ENCODE data around the gene TMEM132C. TPM values are rescaled to one million over a fixed set of nuclear protein-coding genes. Genes with fewer than 3 reads are reported as not detected.

TMEM132C gene
- total and polyA plus RNA-seq, 2 experiments from 2014 or later, result not detected

- no peak for TF ChIP-seq REST (IDR thresholded peaks at IDR 0.05; ENCODE audit: unreplicated experiment)
Observed at GRCh38 chr12:128402486-128403243, 135.7 kb downstream of the TMEM132C start (continued).

DNA sequence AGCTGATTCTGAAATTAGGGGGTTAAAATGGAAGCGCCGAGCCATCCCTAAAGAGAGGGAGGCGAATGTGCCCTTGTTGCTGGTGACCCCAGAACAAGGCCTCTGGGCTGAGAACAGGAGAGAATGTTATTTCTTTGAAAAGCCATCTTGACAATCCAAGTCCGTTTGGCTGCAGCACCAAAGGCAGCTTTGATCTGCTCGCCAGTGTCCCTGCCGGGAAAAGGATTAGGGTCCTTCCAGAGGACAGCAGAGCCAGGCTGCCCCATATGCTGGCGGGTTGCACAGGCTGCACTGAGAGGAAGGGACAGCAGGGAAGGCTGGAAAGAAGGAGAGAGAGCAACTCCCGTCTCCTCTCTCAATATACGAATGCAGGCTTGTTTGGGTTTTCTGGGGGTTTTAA lies 141.7 kb downstream of the TMEM132C start:
- H4K20me1 ChIP-seq (replicated peaks; ENCODE audit: insufficient read depth), result no peaks in the 10 kb centered on the region
- DNase-seq (ENCODE audit: low spot score) (no peak), ATAC-seq (no peak)
- Mint-ChIP-seq H3K27me3 (ENCODE audit: insufficient read depth, low read depth, poor library complexity) (peaks cover 8% of the 10 kb centered on the region), H3K4me3 (no peak overlapping the region), H3K4me1 (no peaks in the 10 kb centered on the region), H3K36me3 (ENCODE audit: low read depth) (peaks cover 63% of the 10 kb centered on the region), H3K9me3 (peaks cover 100% of the 10 kb centered on the region), H3K27ac (no peak overlapping the region)
- no peaks in the 10 kb centered on the region for H3K9me2 ChIP-seq (ENCODE audit: insufficient read depth)
- no peaks in the 10 kb centered on the region for H3K27me3 ChIP-seq (ENCODE audit: insufficient read depth)
- H3K4me1 ChIP-seq (ENCODE audit: insufficient read depth), result no peaks in the 10 kb centered on the region
- no peaks in the 10 kb centered on the region for H3K79me2 ChIP-seq (replicated peaks; ENCODE audit: insufficient read depth)
- no peak overlapping the region for H3K4me2 ChIP-seq
- H3K4me3 ChIP-seq, result no peak overlapping the region
- no peak overlapping the region for H2AFZ ChIP-seq
- no peaks in the 10 kb centered on the region for H3F3A ChIP-seq (replicated peaks; ENCODE audit: low read depth)
- H3K36me3 ChIP-seq (ENCODE audit: insufficient read depth), result peaks cover 8% of the 10 kb centered on the region
- no peak overlapping the region for H3K27ac ChIP-seq (ENCODE audit: low read depth)
- TF ChIP-seq NANOG (IDR thresholded peaks at IDR 0.05; ENCODE audit: borderline replicate concordance), result no peak
- no peak for TF ChIP-seq POLR2AphosphoS5 (IDR thresholded peaks at IDR 0.05; ENCODE audit: low read depth)
- TF ChIP-seq, protein P1, sequence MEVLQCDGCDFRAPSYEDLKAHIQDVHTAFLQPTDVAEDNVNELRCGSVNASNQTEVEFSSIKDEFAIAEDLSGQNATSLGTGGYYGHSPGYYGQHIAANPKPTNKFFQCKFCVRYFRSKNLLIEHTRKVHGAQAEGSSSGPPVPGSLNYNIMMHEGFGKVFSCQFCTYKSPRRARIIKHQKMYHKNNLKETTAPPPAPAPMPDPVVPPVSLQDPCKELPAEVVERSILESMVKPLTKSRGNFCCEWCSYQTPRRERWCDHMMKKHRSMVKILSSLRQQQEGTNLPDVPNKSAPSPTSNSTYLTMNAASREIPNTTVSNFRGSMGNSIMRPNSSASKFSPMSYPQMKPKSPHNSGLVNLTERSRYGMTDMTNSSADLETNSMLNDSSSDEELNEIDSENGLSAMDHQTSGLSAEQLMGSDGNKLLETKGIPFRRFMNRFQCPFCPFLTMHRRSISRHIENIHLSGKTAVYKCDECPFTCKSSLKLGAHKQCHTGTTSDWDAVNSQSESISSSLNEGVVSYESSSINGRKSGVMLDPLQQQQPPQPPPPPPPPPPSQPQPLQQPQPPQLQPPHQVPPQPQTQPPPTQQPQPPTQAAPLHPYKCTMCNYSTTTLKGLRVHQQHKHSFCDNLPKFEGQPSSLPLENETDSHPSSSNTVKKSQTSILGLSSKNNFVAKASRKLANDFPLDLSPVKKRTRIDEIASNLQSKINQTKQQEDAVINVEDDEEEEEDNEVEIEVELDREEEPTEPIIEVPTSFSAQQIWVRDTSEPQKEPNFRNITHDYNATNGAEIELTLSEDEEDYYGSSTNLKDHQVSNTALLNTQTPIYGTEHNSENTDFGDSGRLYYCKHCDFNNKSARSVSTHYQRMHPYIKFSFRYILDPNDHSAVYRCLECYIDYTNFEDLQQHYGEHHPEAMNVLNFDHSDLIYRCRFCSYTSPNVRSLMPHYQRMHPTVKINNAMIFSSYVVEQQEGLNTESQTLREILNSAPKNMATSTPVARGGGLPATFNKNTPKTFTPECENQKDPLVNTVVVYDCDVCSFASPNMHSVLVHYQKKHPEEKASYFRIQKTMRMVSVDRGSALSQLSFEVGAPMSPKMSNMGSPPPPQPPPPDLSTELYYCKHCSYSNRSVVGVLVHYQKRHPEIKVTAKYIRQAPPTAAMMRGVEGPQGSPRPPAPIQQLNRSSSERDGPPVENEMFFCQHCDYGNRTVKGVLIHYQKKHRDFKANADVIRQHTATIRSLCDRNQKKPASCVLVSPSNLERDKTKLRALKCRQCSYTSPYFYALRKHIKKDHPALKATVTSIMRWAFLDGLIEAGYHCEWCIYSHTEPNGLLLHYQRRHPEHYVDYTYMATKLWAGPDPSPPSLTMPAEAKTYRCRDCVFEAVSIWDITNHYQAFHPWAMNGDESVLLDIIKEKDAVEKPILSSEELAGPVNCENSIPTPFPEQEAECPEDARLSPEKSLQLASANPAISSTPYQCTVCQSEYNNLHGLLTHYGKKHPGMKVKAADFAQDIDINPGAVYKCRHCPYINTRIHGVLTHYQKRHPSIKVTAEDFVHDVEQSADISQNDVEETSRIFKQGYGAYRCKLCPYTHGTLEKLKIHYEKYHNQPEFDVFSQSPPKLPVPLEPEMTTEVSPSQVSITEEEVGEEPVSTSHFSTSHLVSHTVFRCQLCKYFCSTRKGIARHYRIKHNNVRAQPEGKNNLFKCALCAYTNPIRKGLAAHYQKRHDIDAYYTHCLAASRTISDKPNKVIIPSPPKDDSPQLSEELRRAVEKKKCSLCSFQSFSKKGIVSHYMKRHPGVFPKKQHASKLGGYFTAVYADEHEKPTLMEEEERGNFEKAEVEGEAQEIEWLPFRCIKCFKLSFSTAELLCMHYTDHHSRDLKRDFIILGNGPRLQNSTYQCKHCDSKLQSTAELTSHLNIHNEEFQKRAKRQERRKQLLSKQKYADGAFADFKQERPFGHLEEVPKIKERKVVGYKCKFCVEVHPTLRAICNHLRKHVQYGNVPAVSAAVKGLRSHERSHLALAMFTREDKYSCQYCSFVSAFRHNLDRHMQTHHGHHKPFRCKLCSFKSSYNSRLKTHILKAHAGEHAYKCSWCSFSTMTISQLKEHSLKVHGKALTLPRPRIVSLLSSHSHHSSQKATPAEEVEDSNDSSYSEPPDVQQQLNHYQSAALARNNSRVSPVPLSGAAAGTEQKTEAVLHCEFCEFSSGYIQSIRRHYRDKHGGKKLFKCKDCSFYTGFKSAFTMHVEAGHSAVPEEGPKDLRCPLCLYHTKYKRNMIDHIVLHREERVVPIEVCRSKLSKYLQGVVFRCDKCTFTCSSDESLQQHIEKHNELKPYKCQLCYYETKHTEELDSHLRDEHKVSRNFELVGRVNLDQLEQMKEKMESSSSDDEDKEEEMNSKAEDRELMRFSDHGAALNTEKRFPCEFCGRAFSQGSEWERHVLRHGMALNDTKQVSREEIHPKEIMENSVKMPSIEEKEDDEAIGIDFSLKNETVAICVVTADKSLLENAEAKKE (CRISPR knock-in tag; IDR thresholded peaks at IDR 0.05), result no peak
- no peak for TF ChIP-seq ZNF331 (CRISPR knock-in tag; IDR thresholded peaks at IDR 0.05; ENCODE audit: low read depth)
- TF ChIP-seq ZNF114 (CRISPR knock-in tag; IDR thresholded peaks at IDR 0.05), result no peak
- no peak for TF ChIP-seq EZH2 (IDR thresholded peaks at IDR 0.05; ENCODE audit: low read depth, unreplicated experiment)
- no peak for TF ChIP-seq JUNB (IDR thresholded peaks at IDR 0.05; ENCODE audit: unreplicated experiment)
- TF ChIP-seq CREB1 (CRISPR knock-in tag; IDR thresholded peaks at IDR 0.05; ENCODE audit: low read depth), result no peak
- no peak for TF ChIP-seq STAT1 (IDR thresholded peaks at IDR 0.05; ENCODE audit: unreplicated experiment)
- no peak for TF ChIP-seq REST (IDR thresholded peaks at IDR 0.05; ENCODE audit: unreplicated experiment)
- TF ChIP-seq EZH2phosphoT487 (IDR thresholded peaks at IDR 0.05; ENCODE audit: unreplicated experiment), result no peak

Measured in GM23338 (cell line).